Measurements from ENCODE around the gene PRDM16. TPM values are rescaled to one million over a fixed set of nuclear protein-coding genes. Genes with fewer than 3 reads are reported as not detected.

PRDM16 gene
- polyA plus RNA-seq, 2 of the 4 experiments (the other 2 are of a cell fraction), result 0.03 to 0.35 TPM

- POLR2A ChIA-PET, result no interaction called here
- 41% methylated on average over 5 of the region's 8 CpGs for WGBS (ENCODE audit: missing lambda C conversion rate)
Observed at GRCh38 chr1:3168678-3169077, 99.7 kb downstream of the PRDM16 start.

GRCh38 chr1:3169665-3170356 is 100.8 kb downstream of the PRDM16 start:
- DNase-seq (ENCODE audit: low read depth in 1 of 2, low spot score in 1 of 2), result no peak
- TF ChIP-seq ZSCAN20 (CRISPR knock-in tag; IDR thresholded peaks at IDR 0.05), result no peak
- no peak for TF ChIP-seq BCL3 (IDR thresholded peaks at IDR 0.05)
- no peak for TF ChIP-seq CBX2 (IDR thresholded peaks at IDR 0.05; ENCODE audit: borderline replicate concordance, low read depth)
- TF ChIP-seq PBX3 (IDR thresholded peaks at IDR 0.05), result no peak
- no peak for TF ChIP-seq POLR2A (IDR thresholded peaks at IDR 0.05; ENCODE audit: low read length)
- TF ChIP-seq KDM5A (IDR thresholded peaks at IDR 0.05), result no peak
- no peak for TF ChIP-seq NPAS2 (CRISPR knock-in tag; IDR thresholded peaks at IDR 0.05; ENCODE audit: borderline replicate concordance)
- TF ChIP-seq CEBPB (IDR thresholded peaks at IDR 0.05), result no peak
- no peak for TF ChIP-seq FOSL2 (IDR thresholded peaks at IDR 0.05)
- TF ChIP-seq FOSL2 (CRISPR knock-in tag; IDR thresholded peaks at IDR 0.05), result no peak
- TF ChIP-seq HDAC2 (IDR thresholded peaks at IDR 0.05), result no peak
- TF ChIP-seq MAZ (IDR thresholded peaks at IDR 0.05; ENCODE audit: borderline replicate concordance, low read depth, low read length), result no peak
- TF ChIP-seq ZNF302 (CRISPR knock-in tag; IDR thresholded peaks at IDR 0.05), result no peak
- no peak for TF ChIP-seq HOXB5 (CRISPR knock-in tag; IDR thresholded peaks at IDR 0.05)
- TF ChIP-seq NR3C1 (IDR thresholded peaks at IDR 0.05), result no peak
- TF ChIP-seq FOSB (CRISPR knock-in tag; IDR thresholded peaks at IDR 0.05), result no peak
- no peak for TF ChIP-seq RFX5 (IDR thresholded peaks at IDR 0.05)
- no peaks in the 10 kb centered on the region for H3K4me1 ChIP-seq
- WGBS (ENCODE audit: missing lambda C conversion rate), result 71% methylated on average over 15 of the region's 35 CpGs
- no peak for ATAC-seq
- no peak for FAIRE-seq
- H3K4me2 ChIP-seq, result no peak overlapping the region
- H3K9me3 ChIP-seq, result no peaks in the 10 kb centered on the region
- no peak overlapping the region for H3K4me3 ChIP-seq
- no peak overlapping the region for H3K27ac ChIP-seq
- ChIA-PET CTCF (no interaction called here), POLR2A (no interaction called here)

More at GRCh38 chr1:3168678-3169077, 99.7 kb downstream of the PRDM16 start:
- Histone ChIP-seq H3K4me2 (no peak overlapping the region), H3K4me3 (no peak overlapping the region), H3K27ac (no peak overlapping the region), H3K9me3 (no peaks in the 10 kb centered on the region), H3K4me1 (no peaks in the 10 kb centered on the region)
- CTCF ChIA-PET, result no interaction called here
- DNase-seq (ENCODE audit: low read depth in 1 of 2, low spot score in 1 of 2) (no peak), ATAC-seq (no peak), FAIRE-seq (no peak)
- TF ChIP-seq JUN (IDR thresholded peaks at IDR 0.05) (no peak), USF2 (IDR thresholded peaks at IDR 0.05) (no peak), HDAC2 (IDR thresholded peaks at IDR 0.05) (no peak), RARB (CRISPR knock-in tag; IDR thresholded peaks at IDR 0.05) (no peak), RCOR1 (IDR thresholded peaks at IDR 0.05; ENCODE audit: low read depth, low read length) (no peak), MAZ (IDR thresholded peaks at IDR 0.05; ENCODE audit: borderline replicate concordance, low read depth, low read length) (no peak), CTCF (IDR thresholded peaks at IDR 0.05) (no peak), PHF8 (IDR thresholded peaks at IDR 0.05; ENCODE audit: borderline replicate concordance, low read depth) (no peak), NPAS2 (CRISPR knock-in tag; IDR thresholded peaks at IDR 0.05; ENCODE audit: borderline replicate concordance) (no peak), PBX3 (IDR thresholded peaks at IDR 0.05) (no peak)

Data from A549 (cell line).